ENCODE results near the gene SEPTIN2. TPM values are rescaled to one million over a fixed set of nuclear protein-coding genes. Genes with fewer than 3 reads are reported as not detected.

Gene SEPTIN2
- total and polyA plus RNA-seq, 10 of the 15 experiments (the other 5 are each of a cell fraction or from before 2014, with no cell fraction given) = 169 to 474 (median 269) TPM

DNA sequence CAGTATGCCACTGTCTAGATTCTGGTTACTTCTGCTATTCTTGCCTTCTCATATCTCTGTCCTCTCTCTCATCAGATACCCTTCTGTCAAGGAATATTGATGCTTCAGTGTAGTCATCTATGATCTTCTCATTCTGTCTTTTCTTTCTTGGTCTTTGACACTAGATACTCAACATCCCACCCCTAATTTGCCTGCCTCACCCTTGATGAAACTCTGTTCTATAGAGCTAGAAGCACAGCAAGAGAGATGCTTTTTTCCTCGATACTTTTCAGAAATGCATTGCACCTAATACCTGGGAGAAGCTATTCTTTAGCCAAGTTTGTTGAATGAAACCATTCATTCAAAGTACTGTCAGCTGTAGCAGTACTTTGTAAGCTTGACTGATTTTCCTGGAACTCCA lies 9.5 kb downstream of the SEPTIN2 start:
- RAD21 ChIA-PET (ENCODE audit: unreplicated experiment) = no interaction called here
- Histone ChIP-seq H3K4me3 (no peak overlapping the region), H3K27me3 (replicated peaks in 1 of 2; ENCODE audit: control insufficient read depth in 2 of 2, insufficient read depth in 2 of 2, low read length in 1 of 2) (no peaks in the 10 kb centered on the region), H2AFZ (ENCODE audit: control insufficient read depth, low read depth, low read length) (no peak overlapping the region), H3K36me3 (ENCODE audit: control insufficient read depth in 2 of 2, insufficient read depth in 2 of 2, low read length in 1 of 2) (peaks cover 4 to 8% of the 10 kb centered on the region in 2 experiments; a peak in 3 of 4 replicates), H3K9ac (ENCODE audit: control insufficient read depth, insufficient read depth, low read length) (no peak overlapping the region), H4K20me1 (ENCODE audit: control insufficient read depth, insufficient read depth) (no peaks in the 10 kb centered on the region), H3K27ac (ENCODE audit: control insufficient read depth, insufficient read depth) (no peak overlapping the region), H3K9me3 (replicated peaks; ENCODE audit: control insufficient read depth, insufficient read depth, low read length) (no peaks in the 10 kb centered on the region; the same call in 2 of the 3 replicates), H3K79me2 (ENCODE audit: control insufficient read depth, insufficient read depth, low read length) (peaks cover 67% of the 10 kb centered on the region), H3K4me1 (ENCODE audit: control insufficient read depth, insufficient read depth, low read length) (peaks cover 29% of the 10 kb centered on the region), H3K4me2 (ENCODE audit: control insufficient read depth, insufficient read depth) (peak overlapping the region; percentile 2; the same call in 1 of the 2 replicates)
- SMC1A ChIA-PET (ENCODE audit: uncharacterized antibody, unreplicated experiment) = interaction anchor here (1.2 to 1.6 kb wide), 2 partner anchors 22 to 67 kb away, joined by 3 to 6 read pairs; no protein-coding TSS in a partner anchor
- 96% methylated on average over 1 of the region's 1 CpG for WGBS (ENCODE audit: insufficient coverage, insufficient replicate concordance, low lambda C conversion rate, missing lambda C conversion rate)
- TF ChIP-seq PAX5 (IDR thresholded peaks at IDR 0.05; ENCODE audit: borderline replicate concordance, low read depth, low read length) (no peak), CEBPB (IDR thresholded peaks at IDR 0.05; ENCODE audit: borderline replicate concordance in 1 of 2, low read depth in 2 of 2, low read length in 2 of 2) (no peak), HDGF (IDR thresholded peaks at IDR 0.05) (no peak), NR2C2 (IDR thresholded peaks at IDR 0.05; ENCODE audit: borderline replicate concordance, control insufficient read depth, insufficient read length, low read depth) (no peak), SRF (IDR thresholded peaks at IDR 0.05; ENCODE audit: low read depth in 2 of 2, low read length in 2 of 2) (no peak), SMAD5 (IDR thresholded peaks at IDR 0.05; ENCODE audit: low read depth) (no peak), CHD4 (IDR thresholded peaks at IDR 0.05) (no peak), ZNF622 (IDR thresholded peaks at IDR 0.05) (no peak), NFXL1 (IDR thresholded peaks at IDR 0.05; ENCODE audit: borderline replicate concordance) (no peak), STAT3 (IDR thresholded peaks at IDR 0.05; ENCODE audit: low read depth, low read length) (no peak), NR2F1 (conservative IDR thresholded peaks at IDR 0.05) (no peak)
- intact Hi-C loops (cut with micrococcal nuclease; ENCODE audit: unreplicated experiment) = no loop called here
- no peak for ATAC-seq
- in situ Hi-C loops (cut with MboI) = no loop called here
- POLR2A ChIA-PET = interaction anchor here (1.0 kb wide), 2 partner anchors 10 to 13 kb away, joined by 4 read pairs; partner anchors contain the start of gene HDLBP
- FAIRE-seq = no peak
- DNase-seq (ENCODE audit: low read depth, low spot score) = no peak
- BruUV-seq (replicated peaks) = no TSS peak
- CTCF ChIA-PET = interaction anchor here (1.0 to 2.6 kb wide), 2 partner anchors 11 to 67 kb away, joined by 4 to 9 read pairs; no protein-coding TSS in a partner anchor

Data from GM12878 (cell line).